ENCODE results near the gene TRMT11. TPM values are rescaled to one million over a fixed set of nuclear protein-coding genes. Genes with fewer than 3 reads are reported as not detected.
"Not testable (repeated sequence)": the region's sequence is repeated elsewhere in the genome, so short reads cannot be mapped to it uniquely, and the experiment has no call there.

TRMT11 gene
- total and polyA plus RNA-seq, 2 experiments from 2014 or later: 21.0 to 24.2 TPM

GRCh38 chr6:125970760-125971159, 15.6 kb upstream of the TRMT11 start:
- no peak for TF ChIP-seq EZH2phosphoT487 (IDR thresholded peaks at IDR 0.05; ENCODE audit: insufficient read depth, low read depth)
- no peak for TF ChIP-seq EZH2 (IDR thresholded peaks at IDR 0.05; ENCODE audit: insufficient read depth, poor library complexity, severe bottlenecking)
- H3K4me2 ChIP-seq (ENCODE audit: unreplicated experiment): no peak overlapping the region
- H3K9me2 ChIP-seq (ENCODE audit: insufficient read depth): no peaks in the 10 kb centered on the region
- no peaks in the 10 kb centered on the region for H4K20me1 ChIP-seq (ENCODE audit: insufficient read depth)
- H3K9ac ChIP-seq: no peak overlapping the region
- H3K27ac ChIP-seq: no peak overlapping the region
- H3K4me3 ChIP-seq: no peak overlapping the region
- DNase-seq: no peak
- peaks cover 5% of the 10 kb centered on the region; the same call in 1 of the 2 replicates for H3K36me3 ChIP-seq (ENCODE audit: low read depth)
- no peaks in the 10 kb centered on the region for H3K4me1 ChIP-seq (ENCODE audit: insufficient read depth)
- no peaks in the 10 kb centered on the region for H3K9me3 ChIP-seq (ENCODE audit: low read depth)
- H3F3A ChIP-seq (ENCODE audit: insufficient read depth): no peaks in the 10 kb centered on the region
- no peak overlapping the region for H2AFZ ChIP-seq
- no peaks in the 10 kb centered on the region; the same call in 1 of the 2 replicates for H3K79me2 ChIP-seq (ENCODE audit: insufficient read depth)
- no peaks in the 10 kb centered on the region for H3K27me3 ChIP-seq (replicated peaks; ENCODE audit: insufficient read depth)
- WGBS, 2 experiments (ENCODE audit: low coverage in 1 of 2, low lambda C conversion rate in 2 of 2, missing lambda C conversion rate in 2 of 2): 75 to 82% methylated on average over 2 of the region's 2 CpGs
- in situ Hi-C loops (cut with MboI): no loop called here

- H3K9ac ChIP-seq; H3K4me2 ChIP-seq (ENCODE audit: unreplicated experiment); H3K9me2 ChIP-seq (ENCODE audit: insufficient read depth); DNase-seq; H2AFZ ChIP-seq; H3K79me2 ChIP-seq (ENCODE audit: insufficient read depth); H3K4me1 ChIP-seq (ENCODE audit: insufficient read depth); H4K20me1 ChIP-seq (ENCODE audit: insufficient read depth); H3F3A ChIP-seq (ENCODE audit: insufficient read depth); H3K9me3 ChIP-seq (ENCODE audit: low read depth); H3K4me3 ChIP-seq; H3K27me3 ChIP-seq (replicated peaks; ENCODE audit: insufficient read depth); H3K36me3 ChIP-seq (ENCODE audit: low read depth); in situ Hi-C loops (cut with MboI); H3K27ac ChIP-seq: not testable (repeated sequence)
- WGBS, 2 experiments (ENCODE audit: low coverage in 1 of 2, low lambda C conversion rate in 2 of 2, missing lambda C conversion rate in 2 of 2): 95 to 100% methylated on average over 1 of the region's 1 CpG
Measured at GRCh38 chr6:125972478-125972877, 13.9 kb upstream of the TRMT11 start.

GRCh38 chr6:125974214-125974866, 12.0 kb upstream of the TRMT11 start:
- Histone ChIP-seq H3K4me2 (ENCODE audit: unreplicated experiment) (no peak overlapping the region), H3K9ac (no peak overlapping the region), H3K9me2 (ENCODE audit: insufficient read depth) (no peaks in the 10 kb centered on the region), H4K20me1 (ENCODE audit: insufficient read depth) (no peaks in the 10 kb centered on the region), H2AFZ (no peak overlapping the region), H3K4me3 (no peak overlapping the region), H3K9me3 (ENCODE audit: low read depth) (no peaks in the 10 kb centered on the region), H3F3A (ENCODE audit: insufficient read depth) (no peaks in the 10 kb centered on the region), H3K36me3 (ENCODE audit: low read depth) (peaks cover 5% of the 10 kb centered on the region; the same call in 1 of the 2 replicates), H3K27ac (no peak overlapping the region), H3K79me2 (ENCODE audit: insufficient read depth) (no peaks in the 10 kb centered on the region), H3K27me3 (replicated peaks; ENCODE audit: insufficient read depth) (no peaks in the 10 kb centered on the region), H3K4me1 (ENCODE audit: insufficient read depth) (no peaks in the 10 kb centered on the region)
- WGBS, 2 experiments (ENCODE audit: low coverage in 1 of 2, low lambda C conversion rate in 2 of 2, missing lambda C conversion rate in 2 of 2): 31 to 37% methylated on average over 5 of the region's 5 CpGs
- in situ Hi-C loops (cut with MboI): no loop called here
- DNase-seq: peak; percentile 80
- no peak for TF ChIP-seq EZH2 (IDR thresholded peaks at IDR 0.05; ENCODE audit: insufficient read depth, poor library complexity, severe bottlenecking)
- TF ChIP-seq EZH2phosphoT487 (IDR thresholded peaks at IDR 0.05; ENCODE audit: insufficient read depth, low read depth): no peak

GRCh38 chr6:125979101-125979500, 7.2 kb upstream of the TRMT11 start:
- in situ Hi-C loops (cut with MboI): no loop called here
- no peaks in the 10 kb centered on the region for H3K9me2 ChIP-seq (ENCODE audit: insufficient read depth)
- no peak overlapping the region for H3K27ac ChIP-seq
- H3K36me3 ChIP-seq (ENCODE audit: low read depth): peaks cover 5% of the 10 kb centered on the region; the same call in 1 of the 2 replicates
- H3K9ac ChIP-seq: no peak overlapping the region
- no peak overlapping the region for H3K4me2 ChIP-seq (ENCODE audit: unreplicated experiment)
- no peak overlapping the region for H2AFZ ChIP-seq
- H4K20me1 ChIP-seq (ENCODE audit: insufficient read depth): no peaks in the 10 kb centered on the region
- no peaks in the 10 kb centered on the region for H3K9me3 ChIP-seq (ENCODE audit: low read depth)
- H3K4me1 ChIP-seq (ENCODE audit: insufficient read depth): peaks cover 15% of the 10 kb centered on the region
- no peaks in the 10 kb centered on the region for H3K79me2 ChIP-seq (ENCODE audit: insufficient read depth)
- H3F3A ChIP-seq (ENCODE audit: insufficient read depth): peaks cover 16% of the 10 kb centered on the region
- no peak for TF ChIP-seq EZH2 (IDR thresholded peaks at IDR 0.05; ENCODE audit: insufficient read depth, poor library complexity, severe bottlenecking)
- no peak for TF ChIP-seq EZH2phosphoT487 (IDR thresholded peaks at IDR 0.05; ENCODE audit: insufficient read depth, low read depth)
- DNase-seq: no peak
- WGBS, 2 experiments (ENCODE audit: low coverage in 1 of 2, low lambda C conversion rate in 2 of 2, missing lambda C conversion rate in 2 of 2): 86% methylated on average over 3 of the region's 3 CpGs
- H3K4me3 ChIP-seq: no peak overlapping the region
- no peaks in the 10 kb centered on the region for H3K27me3 ChIP-seq (replicated peaks; ENCODE audit: insufficient read depth)
